HepG2 (cell line): ENCODE results near the gene DNMT3B. TPM values are rescaled to one million over a fixed set of nuclear protein-coding genes. Genes with fewer than 3 reads are reported as not detected.

Source experiments
- ARID5B ChIP-seq: IDR thresholded peaks from 2 replicates; pipeline ENCODE4 v1.4.0; 2020; ENCODE audit warnings: mild to moderate bottlenecking, missing genetic modification reagents
- BCLAF1 ChIP-seq: fragments of 450-650 bp; IDR thresholded peaks from 2 replicates; pipeline ENCODE4 v1.6.1; 2017; ENCODE audit warnings: mild to moderate bottlenecking
- CEBPZ ChIP-seq: IDR thresholded peaks from 2 replicates; pipeline ENCODE4 v1.6.1; 2012; ENCODE audit warnings: low read length, improper control_type of control experiment
- E2F1 ChIP-seq: sonication (generic); formaldehyde crosslinking; IDR thresholded peaks from 2 replicates; pipeline ENCODE4 v1.5.0; 2020; ENCODE audit warnings: missing genetic modification reagents
- JARID2 ChIP-seq: sonication (generic); formaldehyde crosslinking; IDR thresholded peaks from 2 replicates; pipeline ENCODE4 v1.8.1; 2023; ENCODE audit warnings: missing genetic modification reagents, inconsistent platforms; ENCODE audit not compliant: insufficient replicate concordance
- MAFG ChIP-seq: sonication (generic); formaldehyde crosslinking; IDR thresholded peaks from 2 replicates; pipeline ENCODE4 v1.5.1; 2020; ENCODE audit warnings: mild to moderate bottlenecking, missing genetic modification reagents
- NFKBIZ ChIP-seq: IDR thresholded peaks from 2 replicates; pipeline ENCODE4 v1.6.1; 2018; ENCODE audit warnings: missing genetic modification reagents, missing compliant biosample characterization
- TEF ChIP-seq: sonication (generic); formaldehyde crosslinking; IDR thresholded peaks from 2 replicates; pipeline ENCODE4 v1.5.0; 2020; ENCODE audit warnings: missing genetic modification reagents
- YY1 ChIP-seq: IDR thresholded peaks from 2 replicates; pipeline ENCODE4 v1.6.1; 2011; ENCODE audit warnings: low read length, low read depth, moderate library complexity, mild to moderate bottlenecking; ENCODE audit not compliant: insufficient read depth, insufficient replicate concordance
- ZBTB33 ChIP-seq: sonication (generic); formaldehyde crosslinking; IDR thresholded peaks from 2 replicates; pipeline ENCODE4 v1.4.0; 2020; ENCODE audit warnings: missing genetic modification reagents
- ZNF136 ChIP-seq: sonication (generic); formaldehyde crosslinking; IDR thresholded peaks from 2 replicates; pipeline ENCODE4 v1.8.1; 2022; ENCODE audit warnings: low read depth, mild to moderate bottlenecking, moderate library complexity, missing genetic modification reagents
- ZNF550 ChIP-seq: sonication (generic); formaldehyde crosslinking; IDR thresholded peaks from 2 replicates; pipeline ENCODE4 v1.4.0; 2020; ENCODE audit warnings: mild to moderate bottlenecking, missing genetic modification reagents, borderline replicate concordance
- polyA plus RNA-seq, 8 experiments: library from polyadenylated mRNA; depleted of rRNA in 3 of 8; stranded (reverse) in 7 of 8; unstranded in 1 of 8; fragments of >200 nt; fragmentation: Illumina TruSeq in 4 of 8; extraction: Trizol in 4 of 8; gene quantifications; 2 replicates each; pipeline versions ENCODE4 v1.2.1 to v1.2.3, GENCODE V29; 2011 to 2016; ENCODE audit warnings: low read depth in 4 of 8, missing spikeins in 1 of 8, mixed read lengths in 1 of 8; ENCODE audit not compliant: insufficient read depth in 1 of 8
- total RNA-seq, 5 experiments: library from RNA; depleted of rRNA; stranded (reverse); fragments of >200 nt; fragmentation: Illumina TruSeq; extraction: Trizol; gene quantifications; 2 replicates each; pipeline ENCODE4 v1.2.3, GENCODE V29; 2016; ENCODE audit warnings: low read depth in 1 of 5

The DNMT3B gene
- total and polyA plus RNA-seq, 2 of the 13 experiments (the other 11 are each of a cell fraction or from before 2014, with no cell fraction given), result 3.8 to 13.9 TPM

- TF ChIP-seq JARID2 (no peak), ZNF550 (no peak), ZNF136 (CRISPR knock-in tag) (no peak), TEF (CRISPR knock-in tag) (no peak), YY1 (peak; percentile 14), ZBTB33 (CRISPR knock-in tag) (no peak), CEBPZ (no peak), MAFG (CRISPR knock-in tag) (no peak), E2F1 (CRISPR knock-in tag) (no peak), BCLAF1 (no peak), NFKBIZ (CRISPR knock-in tag) (no peak), ARID5B (CRISPR knock-in tag) (0 out of 2 replicates have a peak, but pooled peaks have one; percentile 23)
These were observed 27.9 kb downstream of the DNMT3B start (continued) for GRCh38 chr20:32789896-32790750.
